ENCODE results near the gene LHFPL3.
A peak's percentile ranks its signal among the peaks of the same experiment; 100 is the strongest.

Gene LHFPL3

GRCh38 chr7:104801022-104801421 is 472.6 kb downstream of the LHFPL3 start:
- no peak for DNase-seq (ENCODE audit: low read depth)

DNA sequence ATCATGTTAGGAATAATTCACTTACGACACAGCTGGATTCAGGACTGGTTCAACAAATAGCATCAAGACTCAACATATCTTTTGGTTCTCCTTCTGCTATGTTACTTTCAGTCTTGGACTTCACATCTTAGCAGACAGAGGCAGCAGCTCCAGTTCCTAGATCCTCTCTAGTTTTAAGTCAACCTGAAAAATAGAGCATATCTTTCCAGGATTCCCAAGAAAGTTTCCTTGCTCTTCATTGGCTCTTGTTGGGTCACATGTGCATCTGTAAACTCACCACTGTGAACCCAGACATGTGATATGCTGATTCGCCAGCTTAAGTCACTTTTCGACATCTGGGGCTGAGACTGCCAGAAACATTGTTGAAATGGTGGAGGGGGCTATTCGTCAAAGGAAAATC is 475.5 kb downstream of the LHFPL3 start:
- no peak for DNase-seq (ENCODE audit: low read depth)

DNA sequence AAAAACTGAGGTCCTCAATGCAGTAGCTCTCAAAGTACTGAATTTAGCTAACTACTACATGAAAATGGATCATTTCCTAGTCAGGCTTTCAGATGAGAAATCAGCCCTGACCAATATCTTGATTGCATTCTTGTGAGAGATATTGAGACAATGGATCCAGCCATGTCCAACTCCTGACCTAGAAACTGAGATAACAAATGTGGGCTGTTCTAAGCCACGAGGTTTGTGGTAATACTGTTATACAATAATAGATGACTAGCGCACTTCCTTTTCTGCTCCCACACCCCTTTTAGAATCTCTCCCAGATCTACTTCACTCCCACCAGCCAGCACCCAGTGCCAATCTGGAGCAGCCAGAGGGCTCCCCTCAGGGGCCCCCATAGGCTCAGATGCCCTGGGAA is 476.3 kb downstream of the LHFPL3 start:
- no peak for DNase-seq (ENCODE audit: low read depth)

- DNase-seq (ENCODE audit: low read depth) = no peak
These were observed 477.3 kb downstream of the LHFPL3 start for GRCh38 chr7:104805449-104806317.

- no peak for DNase-seq (ENCODE audit: low read depth)
These were observed 479.3 kb downstream of the LHFPL3 start for GRCh38 chr7:104807671-104808070.

DNA sequence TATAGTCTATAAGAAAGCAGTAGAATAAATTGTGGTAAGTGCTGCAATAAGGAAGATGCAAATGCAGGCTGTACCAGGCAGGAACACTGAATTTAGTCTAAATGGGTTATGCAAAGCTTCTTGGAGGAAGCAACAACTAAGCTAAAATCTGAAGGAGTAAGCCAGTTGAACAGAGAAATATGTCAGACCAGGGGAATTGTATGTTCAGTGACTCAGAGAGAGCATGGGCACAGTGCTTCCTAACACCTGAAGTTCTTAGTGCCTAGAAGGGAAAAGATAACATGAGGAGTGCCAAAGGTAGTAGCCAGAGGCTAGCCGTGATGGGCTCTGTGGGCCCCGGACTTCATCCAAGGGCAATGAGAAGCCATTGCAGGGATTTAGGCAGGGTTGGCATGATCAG is 481.5 kb downstream of the LHFPL3 start:
- no peak for DNase-seq (ENCODE audit: low read depth)

DNA sequence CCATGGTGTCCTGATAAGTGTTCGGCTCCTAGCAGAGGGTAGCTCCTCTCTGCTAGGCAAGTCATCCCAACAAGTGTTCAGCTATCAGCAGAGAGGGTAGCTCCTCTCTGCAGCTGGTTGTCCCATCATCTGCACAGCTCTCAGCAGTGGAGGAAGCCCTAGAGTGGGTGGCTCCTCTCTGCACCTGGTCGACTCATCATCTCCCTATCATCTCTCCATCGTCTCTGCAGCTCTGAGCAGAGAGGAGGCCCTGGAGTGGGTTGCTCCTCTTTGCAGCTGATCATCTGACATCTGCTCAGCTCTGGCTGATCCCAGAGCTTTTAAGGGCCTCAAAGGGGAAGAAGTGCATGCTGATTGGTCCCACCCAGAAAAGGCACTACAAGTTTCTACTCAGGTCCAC is 485.7 kb downstream of the LHFPL3 start:
- DNase-seq (ENCODE audit: low read depth) = no peak

DNA sequence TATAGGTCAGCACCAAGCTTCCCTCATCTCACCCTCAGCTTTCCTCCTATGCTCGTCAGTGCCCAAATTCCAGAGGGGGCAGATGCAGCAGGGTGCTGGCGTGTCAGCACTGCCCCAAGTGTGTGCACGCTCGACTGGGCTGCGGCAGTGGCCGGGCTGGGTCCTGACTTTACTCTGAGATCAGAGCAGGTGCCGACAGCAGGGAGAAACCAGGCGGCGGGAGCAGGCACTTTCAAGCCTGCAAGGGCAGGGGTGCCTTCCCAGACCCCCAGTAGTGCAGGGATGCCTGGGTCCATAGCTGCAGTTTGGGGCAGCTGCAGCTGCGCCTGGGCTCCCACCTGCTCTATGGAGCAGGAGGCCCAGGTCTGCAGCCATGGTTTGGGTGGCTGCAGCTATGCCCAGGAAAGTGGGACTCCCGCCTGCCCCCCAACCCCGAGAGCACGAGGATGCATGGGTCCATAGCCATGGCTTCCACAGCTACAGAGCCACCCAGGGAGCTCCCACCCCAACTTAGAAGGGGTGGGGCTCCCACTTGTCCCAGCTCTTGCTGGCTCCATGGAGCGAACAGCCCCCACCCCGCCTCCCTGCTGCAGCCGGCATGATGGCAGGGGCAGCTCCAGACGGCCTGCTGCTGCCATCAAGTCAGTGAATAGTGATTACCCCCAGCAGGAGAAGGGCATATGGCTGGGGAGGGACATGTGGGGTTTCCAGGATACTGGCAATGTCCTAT is 486.4 kb downstream of the LHFPL3 start:
- DNase-seq (ENCODE audit: low read depth) = no peak

GRCh38 chr7:104816537-104816936 is 488.1 kb downstream of the LHFPL3 start:
- DNase-seq (ENCODE audit: low read depth) = no peak

- no peak for DNase-seq (ENCODE audit: low read depth)
These were observed 490.8 kb downstream of the LHFPL3 start for GRCh38 chr7:104818961-104819880.

GRCh38 chr7:104820836-104821535 is 492.6 kb downstream of the LHFPL3 start:
- no peak for DNase-seq (ENCODE audit: low read depth)

DNA sequence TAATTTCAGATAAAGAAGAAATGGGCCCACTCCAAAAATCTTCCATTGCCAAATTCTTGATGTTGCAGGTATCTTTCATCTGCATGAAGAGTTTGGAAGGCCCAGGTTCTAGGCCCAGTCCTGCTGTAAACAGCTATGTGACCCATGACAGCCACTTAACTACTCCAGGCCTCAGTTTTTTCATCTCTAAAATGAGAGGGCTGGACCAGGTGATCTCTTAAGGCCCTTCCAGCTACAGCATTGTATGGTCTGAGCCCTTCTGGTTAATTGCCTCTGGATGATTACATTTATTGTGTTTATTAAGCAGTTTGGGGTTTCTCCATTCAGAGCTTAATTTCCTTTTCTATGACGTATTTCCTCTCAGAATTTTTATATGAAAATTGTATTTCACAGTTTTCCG is 494.8 kb downstream of the LHFPL3 start:
- no peak for DNase-seq (ENCODE audit: low read depth)

DNA sequence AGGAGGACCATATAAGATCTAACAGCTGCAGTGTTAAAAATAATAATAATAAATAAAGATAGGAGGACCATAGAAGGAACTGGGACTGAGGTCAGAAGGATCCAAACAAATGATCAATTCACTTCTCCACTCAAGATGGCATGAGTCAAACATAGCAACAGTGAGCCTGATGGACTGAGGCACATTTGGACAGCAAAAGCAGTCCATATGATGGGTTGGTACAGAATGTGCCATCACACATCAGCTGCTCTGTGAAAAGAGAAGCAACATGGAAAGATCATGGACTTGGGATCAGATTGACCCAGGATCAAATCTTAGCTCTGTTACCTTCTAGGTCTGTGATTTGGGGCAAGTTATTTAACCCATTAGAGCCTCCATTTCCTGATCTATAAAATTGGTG is 496.7 kb downstream of the LHFPL3 start:
- DNase-seq (ENCODE audit: low read depth) = no peak

DNA sequence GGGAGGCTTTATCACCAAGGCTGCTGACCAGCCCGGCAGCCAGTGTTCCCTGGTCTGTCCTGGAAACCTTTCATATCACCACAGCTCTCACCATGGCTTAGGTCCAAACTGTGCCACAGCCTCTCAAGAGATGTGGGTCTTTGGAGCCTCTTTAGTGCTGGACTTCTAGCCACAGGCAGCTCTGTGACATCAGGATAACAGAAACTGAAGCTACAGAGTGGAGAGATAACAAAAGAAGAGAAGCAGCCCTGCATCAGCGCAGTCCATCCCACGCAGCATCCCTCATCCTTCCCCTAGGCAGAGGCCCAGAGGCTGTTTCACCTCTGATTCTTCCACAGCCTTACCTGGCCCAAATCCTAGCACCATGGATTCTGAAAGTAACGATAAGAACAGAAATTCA is 497.7 kb downstream of the LHFPL3 start:
- no peak for DNase-seq (ENCODE audit: low read depth)

DNA sequence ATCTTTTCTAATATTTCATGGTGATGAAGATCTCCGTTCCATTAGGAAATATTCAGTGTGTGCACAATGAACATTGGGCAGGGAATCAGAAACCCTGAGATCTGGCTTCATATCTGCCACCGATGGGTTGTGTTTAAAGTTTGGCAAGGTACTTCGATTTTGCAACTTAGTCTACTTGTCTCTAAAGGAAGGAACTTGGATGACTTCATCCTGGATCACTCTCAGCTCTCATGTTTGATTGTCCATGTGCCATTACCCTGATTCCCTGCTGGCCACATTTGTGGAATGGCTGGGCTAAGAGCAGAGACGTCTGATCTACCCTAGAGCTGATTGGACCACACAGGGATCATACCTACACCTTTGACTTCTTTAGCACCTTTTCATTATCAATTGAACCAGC is 508.6 kb downstream of the LHFPL3 start:
- DNase-seq (ENCODE audit: low read depth) = no peak

DNA sequence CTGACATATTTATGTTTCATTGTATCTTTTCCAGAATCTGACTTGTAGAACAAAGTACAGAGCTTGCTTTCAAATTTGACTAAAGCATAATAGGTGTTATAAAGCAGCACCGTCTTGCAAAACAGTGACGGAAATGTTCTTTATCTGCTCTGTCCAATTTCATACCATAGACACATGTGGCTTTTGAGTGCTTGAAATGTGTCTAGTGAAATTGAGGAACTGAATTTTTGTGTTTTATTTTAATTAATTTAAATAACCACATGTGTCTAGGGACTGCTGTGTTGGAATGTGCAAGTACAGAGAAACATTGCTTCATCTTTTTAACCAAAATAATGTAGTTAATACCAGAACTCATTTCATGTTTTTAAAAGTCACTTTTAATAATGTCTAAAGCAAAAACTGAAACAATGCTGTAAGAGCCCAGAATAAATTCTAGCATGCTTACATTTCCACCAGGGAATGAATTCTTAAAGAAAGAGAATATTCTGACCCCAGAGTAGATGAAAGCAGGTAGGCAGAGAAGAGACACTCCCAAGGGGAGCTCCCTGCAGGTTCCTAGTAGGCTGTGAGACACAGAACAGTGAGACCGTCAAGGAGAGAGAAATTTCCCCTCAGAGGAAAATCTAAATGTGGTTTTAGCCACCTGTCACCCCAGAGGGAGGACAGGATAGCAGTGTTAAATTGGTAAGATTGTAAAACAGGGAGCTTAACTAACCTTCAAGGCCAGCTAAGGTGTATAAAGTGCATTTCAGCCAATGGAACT is 510.3 kb downstream of the LHFPL3 start:
- no peak for DNase-seq (ENCODE audit: low read depth)

GRCh38 chr7:104839842-104840241 is 511.4 kb downstream of the LHFPL3 start:
- DNase-seq (ENCODE audit: low read depth) = no peak

- DNase-seq (ENCODE audit: low read depth) = no peak
These were observed 513.4 kb downstream of the LHFPL3 start for GRCh38 chr7:104841798-104842197.

- peak; percentile 4 for DNase-seq (ENCODE audit: low read depth)
These were observed 514.8 kb downstream of the LHFPL3 start for GRCh38 chr7:104843198-104843597.

DNA sequence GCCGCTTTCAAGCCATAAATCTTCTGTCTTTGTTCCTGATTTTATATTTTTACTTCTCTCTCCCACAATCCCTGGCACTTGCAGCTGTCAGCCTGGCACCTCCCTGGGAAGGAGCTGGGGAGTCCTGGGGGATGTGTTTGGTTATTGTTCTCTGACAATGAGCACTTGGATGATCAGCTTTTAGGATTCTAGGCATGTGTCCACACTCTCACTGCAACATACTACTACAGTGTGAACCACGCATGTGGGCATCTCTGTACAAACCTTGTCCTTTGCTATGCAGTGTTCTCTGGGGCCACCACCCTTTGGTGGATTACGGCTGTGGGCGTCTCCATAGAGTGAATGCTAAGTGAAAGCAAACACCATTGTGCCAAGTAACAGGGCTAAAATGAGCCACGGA is 517.2 kb downstream of the LHFPL3 start:
- DNase-seq (ENCODE audit: low read depth) = no peak

- no peak for DNase-seq (ENCODE audit: low read depth)
These were observed 518.3 kb downstream of the LHFPL3 start for GRCh38 chr7:104846731-104847130.
